IMR-90 (cell line): ENCODE data around the gene CYB561A3. TPM values are rescaled to one million over a fixed set of nuclear protein-coding genes. Genes with fewer than 3 reads are reported as not detected.

Source experiments
- ATAC-seq: fragments of 200-7000 bp; cut with Tn5 transposase; 2 replicates; pipeline ENCODE4 v1.9.1; 2020; ENCODE audit warnings: low read depth, mild to moderate bottlenecking, moderate library complexity
- BruUV-seq: library from RNA; stranded (reverse); fragments of 400-500 nt; replicated peaks from 2 replicates; lab custom pipeline; 2021; lab: Mats Ljungman, UMichigan
- CTCF ChIA-PET: fragments of 300-600 bp; formaldehyde crosslinking; extraction: SDS; loops from one replicate; lab custom pipeline; 2021; ENCODE audit warnings: antibody characterized with exemption; lab: Yijun Ruan, JAX
- POLR2A ChIA-PET: fragments of 300-600 bp; sonication (Branson Sonifier 250); formaldehyde crosslinking; loops from one replicate; lab custom pipeline; 2022; ENCODE audit warnings: antibody characterized with exemption; ENCODE audit not compliant: unreplicated experiment; lab: Charles Lee
- DNase-seq: peaks from one replicate; pipeline ENCODE4 v3.0.0; 2013
- H2AFZ ChIP-seq: replicated peaks from 2 replicates; pipeline ENCODE3; 2013; ENCODE audit warnings: low read length, mild to moderate bottlenecking; ENCODE audit not compliant: poor library complexity
- H2AK5ac ChIP-seq: 2 replicates; pipeline ENCODE4 v1.6.1; 2013; ENCODE audit warnings: low read depth, low read length, inconsistent platforms
- H2AK9ac ChIP-seq: replicated peaks from 2 replicates; pipeline ENCODE3; 2013; ENCODE audit warnings: mild to moderate bottlenecking, low read depth, low read length, moderate library complexity; ENCODE audit not compliant: poor library complexity
- H2BK120ac ChIP-seq: 2 replicates; pipeline ENCODE4 v1.6.1; 2013; ENCODE audit warnings: low read depth, low read length, inconsistent platforms
- H2BK15ac ChIP-seq: 3 replicates; pipeline ENCODE4 v1.6.1; 2013; ENCODE audit warnings: low read depth, low read length, inconsistent platforms
- H2BK20ac ChIP-seq: 2 replicates; pipeline ENCODE4 v1.6.1; 2013; ENCODE audit warnings: low read depth, mild to moderate bottlenecking, inconsistent platforms, low read length, moderate library complexity
- H2BK5ac ChIP-seq: 2 replicates; pipeline ENCODE4 v1.6.1; 2013; ENCODE audit warnings: mild to moderate bottlenecking, low read depth, low read length, inconsistent platforms; ENCODE audit not compliant: poor library complexity, severe bottlenecking
- H3K14ac ChIP-seq: replicated peaks from 2 replicates; pipeline ENCODE4 v1.6.1; 2013; ENCODE audit warnings: low read depth, low read length, inconsistent platforms
- H3K18ac ChIP-seq: 2 replicates; pipeline ENCODE4 v1.6.1; 2013; ENCODE audit warnings: low read depth, low read length, control low read depth
- H3K23ac ChIP-seq: 2 replicates; pipeline ENCODE4 v1.6.1; 2013; ENCODE audit warnings: low read depth, low read length, inconsistent platforms
- H3K27ac ChIP-seq: 2 replicates; pipeline ENCODE4 v1.5.1; 2013; ENCODE audit warnings: mild to moderate bottlenecking, control low read depth, low read length; ENCODE audit not compliant: insufficient read depth
- H3K27me3 ChIP-seq: 2 replicates; pipeline ENCODE4 v1.6.1; 2013; ENCODE audit warnings: low read length; ENCODE audit not compliant: control insufficient read depth, insufficient read depth
- H3K36me3 ChIP-seq: 2 replicates; pipeline ENCODE4 v1.6.1; 2013; ENCODE audit warnings: low read length, mixed read lengths; ENCODE audit not compliant: control insufficient read depth, insufficient read depth
- H3K4ac ChIP-seq: 2 replicates; pipeline ENCODE4 v1.6.1; 2013; ENCODE audit warnings: low read depth, low read length, inconsistent platforms
- H3K4me1 ChIP-seq: 2 replicates; pipeline ENCODE4 v1.6.1; 2013; ENCODE audit warnings: low read length, mixed read lengths; ENCODE audit not compliant: control insufficient read depth, insufficient read depth
- H3K4me2 ChIP-seq: 2 replicates; pipeline ENCODE4 v1.6.1; 2013; ENCODE audit warnings: low read depth, mild to moderate bottlenecking, control low read depth, low read length, moderate library complexity
- H3K4me3 ChIP-seq: 2 replicates; pipeline ENCODE4 v1.5.1; 2013; ENCODE audit warnings: low read depth, mild to moderate bottlenecking, control low read depth, low read length, moderate library complexity; ENCODE audit not compliant: insufficient read depth
- H3K56ac ChIP-seq: 2 replicates; pipeline ENCODE4 v1.6.1; 2013; ENCODE audit warnings: low read length, inconsistent platforms; ENCODE audit not compliant: insufficient read depth; ENCODE audit errors: extremely low read depth
- H3K79me1 ChIP-seq, 2 experiments: 2 replicates each; pipeline ENCODE4 v1.6.1; 2013; ENCODE audit warnings: low read length in 2 of 2, inconsistent platforms in 1 of 2, low read depth in 1 of 2
- H3K9ac ChIP-seq: 2 replicates; pipeline ENCODE4 v1.6.1; 2013; ENCODE audit warnings: low read depth, low read length, control low read depth
- H3K9me1 ChIP-seq: 2 replicates; pipeline ENCODE4 v1.6.1; 2013; ENCODE audit warnings: low read length, inconsistent platforms; ENCODE audit not compliant: insufficient read depth
- H3K9me3 ChIP-seq: 2 replicates; pipeline ENCODE4 v1.6.1; 2013; ENCODE audit warnings: low read length; ENCODE audit not compliant: control insufficient read depth, insufficient read depth
- H4K20me1 ChIP-seq: 2 replicates; pipeline ENCODE4 v1.6.1; 2013; ENCODE audit warnings: low read length, inconsistent platforms; ENCODE audit not compliant: insufficient read depth
- H4K5ac ChIP-seq: 2 replicates; pipeline ENCODE4 v1.6.1; 2013; ENCODE audit warnings: mild to moderate bottlenecking, low read depth, low read length, control low read depth
- H4K8ac ChIP-seq, 2 experiments: 2 replicates each; pipeline ENCODE4 v1.6.1; 2013; ENCODE audit warnings: low read depth in 2 of 2, low read length in 2 of 2, control low read depth in 1 of 2, inconsistent platforms in 1 of 2
- H4K91ac ChIP-seq: 2 replicates; pipeline ENCODE4 v1.6.1; 2013; ENCODE audit warnings: low read depth, low read length, inconsistent platforms; ENCODE audit not compliant: insufficient read depth
- BHLHE40 ChIP-seq: fragments of 150-350 bp; IDR thresholded peaks from 2 replicates; pipeline ENCODE4 v1.6.1; 2016; ENCODE audit warnings: mild to moderate bottlenecking, low read depth, low read length
- CEBPB ChIP-seq: IDR thresholded peaks from 2 replicates; pipeline ENCODE4 v1.6.1; 2012; ENCODE audit warnings: low read depth, low read length, improper control_type of control experiment
- CHD1 ChIP-seq: IDR thresholded peaks from 2 replicates; pipeline ENCODE4 v1.6.1; 2012; ENCODE audit warnings: low read depth, low read length, improper control_type of control experiment
- CTCF ChIP-seq: conservative IDR thresholded peaks from 2 replicates; pipeline ENCODE4 v1.5.1; 2012; ENCODE audit warnings: mild to moderate bottlenecking, low read depth, low read length, improper control_type of control experiment
- ELK1 ChIP-seq: fragments of 150-350 bp; IDR thresholded peaks from 2 replicates; pipeline ENCODE4 v1.6.1; 2016; ENCODE audit warnings: low read depth, mild to moderate bottlenecking, low read length, moderate library complexity, borderline replicate concordance
- FOS ChIP-seq: fragments of 150-350 bp; IDR thresholded peaks from 2 replicates; pipeline ENCODE4 v1.6.1; 2016; ENCODE audit warnings: low read depth, low read length
- MAFK ChIP-seq: IDR thresholded peaks from 2 replicates; pipeline ENCODE4 v1.6.1; 2012; ENCODE audit warnings: low read depth, low read length, improper control_type of control experiment
- MAZ ChIP-seq: IDR thresholded peaks from 2 replicates; pipeline ENCODE4 v1.6.1; 2012; ENCODE audit warnings: low read depth, mild to moderate bottlenecking, low read length, improper control_type of control experiment, moderate library complexity, borderline replicate concordance
- MXI1 ChIP-seq: IDR thresholded peaks from 2 replicates; pipeline ENCODE4 v1.6.1; 2012; ENCODE audit warnings: low read depth, mild to moderate bottlenecking, low read length, moderate library complexity, borderline replicate concordance
- NFE2L2 ChIP-seq: fragments of 150-350 bp; IDR thresholded peaks from 2 replicates; pipeline ENCODE4 v1.6.1; 2016; ENCODE audit warnings: low read depth, mild to moderate bottlenecking, low read length
- POLR2A ChIP-seq: IDR thresholded peaks from 2 replicates; pipeline ENCODE4 v1.6.1; 2012; ENCODE audit warnings: mild to moderate bottlenecking, low read depth, low read length
- RAD21 ChIP-seq: IDR thresholded peaks from 2 replicates; pipeline ENCODE4 v1.6.1; 2012; ENCODE audit warnings: low read length, improper control_type of control experiment
- RCOR1 ChIP-seq: IDR thresholded peaks from 2 replicates; pipeline ENCODE4 v1.6.1; 2012; ENCODE audit warnings: mild to moderate bottlenecking, low read length, improper control_type of control experiment; ENCODE audit not compliant: insufficient replicate concordance
- RFX5 ChIP-seq: IDR thresholded peaks from 2 replicates; pipeline ENCODE4 v1.8.0; 2012; ENCODE audit warnings: low read depth, mild to moderate bottlenecking, low read length, moderate library complexity
- SMC3 ChIP-seq: fragments of 150-350 bp; IDR thresholded peaks from 2 replicates; pipeline ENCODE4 v1.6.1; 2016; ENCODE audit warnings: low read depth, mild to moderate bottlenecking, antibody characterized with exemption, low read length, moderate library complexity
- USF2 ChIP-seq: fragments of 150-350 bp; IDR thresholded peaks from 2 replicates; pipeline ENCODE4 v1.6.1; 2017; ENCODE audit warnings: mild to moderate bottlenecking, antibody characterized with exemption, low read length, low read depth
- WGBS, 2 experiments: methylation state at CpG; one replicate each; pipeline versions ENCODE4 v1.1.5 to v1.1.7; 2013; ENCODE audit warnings: missing lambda C conversion rate in 2 of 2; ENCODE audit not compliant: insufficient read length in 1 of 2; ENCODE audit errors: extremely low coverage in 2 of 2; 5-methylcytosine and 5-hydroxymethylcytosine counted together
- dilution Hi-C: fragments of 300-500 bp; cut with HindIII; formaldehyde crosslinking; loops from one replicate; pipeline ENCODE4 v1.14.3; 2018; ENCODE audit warnings: low sequenced_read_pairs; ENCODE audit not compliant: unreplicated experiment
- in situ Hi-C: fragments of 300-500 bp; cut with MboI; formaldehyde crosslinking; loops from 3 replicates; pipeline ENCODE4 v1.14.3; 2019; ENCODE audit warnings: low sequenced_read_pairs, inconsistent platforms, mixed read lengths
- intact Hi-C: fragments of 100-400 bp; cut with micrococcal nuclease; formaldehyde crosslinking; loops from 2 replicates; pipeline ENCODE4 v1.10.0; 2022
- polyA plus RNA-seq, 3 experiments: library from polyadenylated mRNA; depleted of rRNA; stranded (reverse); fragments of >200 nt; gene quantifications; 2 replicates each; pipeline ENCODE4 v1.2.3, GENCODE V29; 2012; ENCODE audit warnings: low replicate concordance in 1 of 3
- total RNA-seq: library from RNA; depleted of rRNA; stranded (reverse); fragments of >200 nt; gene quantifications from 2 replicates; pipeline ENCODE4 v1.2.3, GENCODE V29; 2012

Gene CYB561A3
- total and polyA plus RNA-seq, 2 of the 4 experiments (the other 2 are of a cell fraction) = 13.6 to 39.2 TPM

GRCh38 chr11:61342207-61342803 is 19.4 kb downstream of the CYB561A3 start:
- ChIA-PET POLR2A (interaction anchor here (0.6 kb wide), 1 partner anchor 34 kb away, joined by 4 read pairs; no protein-coding TSS in a partner anchor), CTCF (no interaction called here)
- Histone ChIP-seq H2BK5ac (no peak overlapping the region), H3K9me1 (no peaks in the 10 kb centered on the region), H3K56ac (no peak overlapping the region), H4K8ac (no peak overlapping the region), H3K18ac (no peak overlapping the region), H3K9me3 (no peaks in the 10 kb centered on the region), H3K23ac (no peak overlapping the region), H3K79me1 (no peaks in the 10 kb centered on the region), H4K5ac (no peak overlapping the region), H3K4me3 (no peak overlapping the region), H3K27me3 (no peaks in the 10 kb centered on the region), H2AK5ac (no peak overlapping the region), H3K4me2 (no peak overlapping the region), H3K4me1 (no peaks in the 10 kb centered on the region), H3K4ac (no peak overlapping the region), H3K27ac (no peak overlapping the region), H2BK20ac (no peak overlapping the region), H2BK15ac (no peak overlapping the region), H3K36me3 (peaks cover 17% of the 10 kb centered on the region), H2AFZ (no peak overlapping the region), H2AK9ac (no peak overlapping the region), H3K9ac (no peak overlapping the region), H2BK120ac (no peak overlapping the region), H3K14ac (no peak overlapping the region), H4K20me1 (no peaks in the 10 kb centered on the region), H4K91ac (no peak overlapping the region)
- no TSS peak for BruUV-seq
- TF ChIP-seq NFE2L2 (no peak), RFX5 (no peak), RCOR1 (no peak), CTCF (no peak), FOS (no peak), CHD1 (no peak), RAD21 (no peak), ELK1 (no peak), BHLHE40 (no peak), POLR2A (no peak), CEBPB (no peak), SMC3 (no peak), MXI1 (no peak), MAFK (no peak), MAZ (no peak), USF2 (no peak)
- in situ Hi-C loops = no loop called here
- WGBS, 2 experiments = 75% methylated on average over 5 of the region's 20 CpGs; no CpG with 5 or more reads in 1 of the 2 experiments
- dilution Hi-C loops = no loop called here
- DNase-seq (no peak), ATAC-seq (no peak)
- intact Hi-C loops = no loop called here
